CD4-positive, alpha-beta T cell treated with Interleukin-17A for 4 hours (primary cell): ENCODE measurements around the gene IL1A.

Source experiments
- DNase-seq: peaks from one replicate; pipeline ENCODE4 v3.0.0-alpha.2; 2020; ENCODE audit warnings: mixed read lengths

The IL1A gene

DNA sequence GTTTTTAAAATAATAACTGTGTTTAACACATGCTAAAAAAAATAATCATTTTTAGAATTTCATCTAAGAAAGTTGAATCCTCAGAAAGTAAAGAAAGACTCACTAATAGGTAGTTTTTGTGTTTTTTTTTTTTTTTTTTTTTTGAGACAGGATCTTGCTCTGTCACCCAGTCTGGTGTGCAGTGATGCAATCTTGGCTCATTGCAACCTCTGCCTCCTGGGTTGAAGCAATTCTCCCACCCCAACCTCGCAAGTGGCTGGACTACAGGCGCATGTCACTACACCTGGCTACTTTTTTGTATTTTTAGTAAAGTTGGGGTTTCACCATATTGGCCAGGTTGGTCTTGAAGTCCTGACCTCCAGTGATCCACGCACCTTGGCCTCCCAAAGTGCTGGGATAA lies 27.0 kb downstream of the IL1A start:
- DNase-seq: no peak

DNA sequence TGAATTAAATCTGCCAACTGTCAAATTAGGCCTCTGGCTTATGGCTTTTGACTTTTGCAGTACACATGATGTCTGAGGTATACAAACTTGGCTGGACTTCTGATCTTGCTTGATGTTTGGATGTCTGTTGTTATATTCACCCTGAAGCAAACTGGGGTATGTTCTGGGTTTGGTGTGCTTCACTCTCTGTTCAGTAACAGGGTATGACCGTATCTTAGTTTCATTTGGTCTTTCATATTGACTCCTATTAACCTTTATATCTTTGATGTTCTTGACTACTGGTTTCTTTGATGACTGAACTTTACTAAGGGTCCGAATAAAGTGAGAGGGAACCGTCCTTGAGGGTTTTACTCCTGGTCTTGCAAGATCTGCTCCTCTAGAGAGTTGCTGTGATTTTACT lies 28.1 kb downstream of the IL1A start:
- DNase-seq: no peak

DNA sequence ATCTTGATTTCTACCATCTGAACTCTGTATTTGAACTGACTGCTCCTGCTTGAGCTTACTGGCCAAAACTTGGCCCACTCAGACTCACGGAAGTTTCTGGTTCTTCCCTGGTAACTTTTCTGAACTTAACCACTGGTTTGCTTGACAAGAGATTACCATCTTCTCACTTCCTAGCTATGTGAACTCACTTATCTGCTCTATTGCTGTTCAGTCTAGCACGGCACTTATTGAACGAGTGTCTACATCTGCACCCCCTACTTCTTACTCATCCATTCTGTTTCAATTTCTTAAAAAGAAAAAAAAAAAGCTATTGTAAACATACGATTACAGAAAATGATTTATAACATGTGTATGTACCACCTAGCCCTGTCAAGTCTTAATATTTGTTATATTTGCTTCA lies 28.8 kb downstream of the IL1A start:
- no peak for DNase-seq

DNA sequence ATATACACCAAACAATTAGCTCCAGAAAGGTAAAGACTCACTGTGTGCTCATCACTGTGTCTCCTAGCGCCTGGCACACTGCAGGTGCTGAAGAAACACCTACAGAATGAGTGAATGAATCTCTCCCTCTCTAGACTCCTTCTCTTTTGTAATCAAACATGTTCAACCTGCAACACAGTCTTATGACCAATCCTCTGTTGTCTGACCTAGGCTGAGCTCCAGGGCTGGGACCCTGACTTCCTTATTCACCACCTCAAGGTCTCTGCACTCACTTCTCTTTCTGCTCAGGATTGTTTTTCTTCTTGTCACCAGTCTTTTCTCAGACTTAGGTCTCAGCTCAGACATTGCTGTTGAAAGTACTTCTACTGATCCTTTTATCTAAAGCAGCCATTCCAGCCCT lies 29.7 kb downstream of the IL1A start:
- DNase-seq: no peak

DNA sequence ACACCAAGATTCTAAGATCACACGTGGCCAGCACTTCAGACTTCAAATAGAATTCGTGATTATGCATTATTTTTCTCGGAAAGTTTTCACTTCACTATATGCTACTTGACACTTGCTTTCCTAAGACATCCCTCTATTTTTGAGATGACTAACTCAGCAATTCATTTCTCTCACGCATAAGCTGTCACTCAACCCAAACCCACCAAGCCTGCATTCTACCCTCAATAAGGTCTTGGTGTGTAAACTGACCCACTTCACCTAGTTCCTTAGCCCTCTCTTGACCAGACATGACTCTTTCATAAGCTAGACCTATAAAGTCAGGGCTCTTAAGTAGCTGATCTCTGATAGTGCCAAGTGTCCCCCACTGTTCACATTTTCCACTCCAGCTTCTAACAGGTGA lies 31.6 kb downstream of the IL1A start:
- no peak for DNase-seq

DNA sequence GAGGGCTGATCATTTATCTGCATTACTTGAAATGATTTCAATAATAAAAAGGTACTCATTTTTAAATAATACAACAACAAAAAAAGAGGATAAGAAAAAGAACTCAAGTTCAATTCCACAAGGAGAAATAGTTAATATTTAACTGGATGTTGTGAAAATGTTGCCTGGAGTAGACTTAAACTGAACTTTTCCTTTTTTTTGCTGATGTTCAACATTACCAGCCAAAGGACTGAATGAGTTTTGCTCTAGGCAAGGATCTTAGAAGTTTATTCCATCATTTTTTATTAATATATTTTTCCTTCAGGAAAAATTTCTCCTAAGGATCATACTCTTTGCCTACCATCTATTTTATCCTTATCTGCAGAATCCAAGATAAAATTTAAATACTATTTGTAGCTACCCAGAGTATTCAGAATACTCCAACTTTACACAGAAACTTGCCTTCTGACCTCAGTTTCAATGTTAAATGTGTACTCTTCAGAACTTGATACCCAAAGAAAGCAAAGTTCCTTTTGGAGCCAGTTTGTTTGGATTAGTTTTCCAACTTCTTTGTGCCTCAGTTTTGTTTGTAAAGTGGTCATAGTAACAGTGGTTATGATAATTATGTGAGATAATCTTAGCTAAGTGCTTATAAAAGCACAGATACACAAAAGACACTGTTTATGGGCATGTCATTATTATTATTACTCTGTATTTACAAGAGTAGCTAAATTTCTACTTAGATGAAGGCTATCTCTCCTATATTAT lies 32.7 kb downstream of the IL1A start:
- no peak for DNase-seq

DNA sequence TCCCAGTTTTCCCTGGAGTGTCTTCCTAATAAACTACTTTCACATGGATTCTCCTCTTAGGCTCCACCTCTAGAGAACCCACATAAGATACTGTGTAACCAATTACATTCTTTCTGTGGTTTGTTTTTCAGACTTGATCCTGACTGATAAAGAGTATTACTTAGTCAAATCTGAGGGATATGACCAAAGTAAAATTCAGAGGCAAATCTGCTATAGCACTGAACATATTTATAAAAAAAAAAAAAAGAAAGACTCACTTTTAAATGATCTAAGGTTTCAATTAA lies 33.8 kb downstream of the IL1A start:
- DNase-seq: no peak

DNA sequence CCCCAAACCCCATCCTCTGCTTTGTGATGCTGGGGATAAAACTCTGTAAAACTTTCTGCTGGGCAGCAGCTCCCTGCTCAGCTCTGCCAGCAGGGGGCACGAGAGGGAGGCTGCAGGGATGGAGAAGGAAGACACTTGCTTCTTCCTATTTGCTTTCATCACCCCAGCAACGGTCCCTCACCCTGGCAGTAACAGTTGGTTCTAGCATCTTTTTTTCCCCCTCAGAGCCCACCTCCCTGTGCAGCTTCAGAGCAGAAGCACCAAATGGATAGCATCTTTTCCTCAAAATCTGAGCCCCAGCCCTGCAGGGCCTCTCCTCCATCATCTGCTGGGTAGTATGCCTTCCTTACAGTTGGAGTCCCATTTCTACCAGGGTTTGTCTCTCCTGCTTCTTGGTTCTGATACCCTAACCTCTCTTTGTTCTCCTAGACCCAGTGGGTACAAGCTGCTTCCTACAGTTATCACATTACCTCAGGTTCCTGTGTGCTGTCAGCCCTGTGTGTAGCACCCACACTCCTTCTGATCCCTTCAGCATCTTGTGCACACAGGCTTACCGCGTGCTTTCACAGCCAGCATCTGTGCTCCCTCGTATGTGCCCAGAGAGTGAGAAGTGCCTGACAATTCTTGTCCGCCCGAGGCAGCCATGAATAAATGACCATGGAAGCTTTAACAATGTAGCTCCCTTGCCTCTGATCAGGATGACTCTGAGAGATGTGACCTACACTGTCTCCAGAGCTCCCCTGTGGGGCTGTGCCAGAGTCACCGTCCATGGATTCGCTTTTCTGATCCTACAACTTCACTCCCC lies 34.3 kb downstream of the IL1A start:
- peak; percentile 86 for DNase-seq

DNA sequence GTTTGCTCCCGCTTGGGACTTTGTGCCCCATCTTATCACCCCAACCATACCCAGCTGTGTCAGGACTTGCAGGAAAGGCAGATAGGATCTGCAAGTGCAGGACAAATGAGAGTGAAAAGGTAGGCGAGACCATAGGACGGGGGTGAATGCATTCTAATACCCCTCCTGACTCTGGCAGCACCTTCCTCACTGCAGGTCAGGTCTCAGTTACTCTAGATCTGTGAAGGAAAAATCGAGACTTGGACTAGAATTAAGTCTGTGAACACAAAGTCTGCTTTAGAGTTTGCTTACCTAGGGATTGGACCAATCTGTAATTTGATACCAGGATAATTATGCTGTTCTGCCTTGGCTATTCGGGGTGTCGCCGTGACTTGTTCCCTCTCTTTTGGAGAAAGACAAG lies 43.8 kb downstream of the IL1A start:
- DNase-seq: no peak

DNA sequence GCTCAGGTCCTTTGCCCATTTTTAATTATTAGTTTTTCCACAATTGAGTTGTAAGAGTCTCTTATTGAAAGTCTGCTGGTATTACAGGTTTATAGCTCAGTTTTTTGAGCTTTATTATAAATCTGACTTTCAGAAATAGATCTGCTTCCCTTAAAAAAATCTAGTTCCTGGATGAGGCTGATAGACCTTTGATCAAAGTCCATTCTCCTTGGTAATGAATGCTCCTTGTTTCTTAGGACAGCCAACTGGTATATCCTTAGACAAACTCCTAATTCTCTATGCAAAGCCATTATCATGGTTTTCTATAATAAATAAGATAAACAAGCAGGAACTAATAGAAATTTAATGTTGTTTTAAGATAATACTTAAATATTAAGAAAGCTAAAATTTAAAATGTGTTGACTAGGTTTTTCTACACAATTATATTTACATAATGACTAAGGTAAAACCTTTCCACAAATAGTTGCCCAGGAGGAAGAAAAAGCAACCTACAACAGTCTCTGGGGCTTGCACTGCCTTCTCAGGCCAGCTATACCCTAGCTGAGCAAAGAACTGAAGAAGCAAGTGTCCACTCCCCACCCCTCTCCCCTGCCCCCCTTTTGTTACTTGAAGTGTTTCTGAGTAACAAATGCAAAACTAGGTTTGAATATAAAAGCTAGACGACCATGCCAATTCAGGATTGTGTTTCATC lies 46.6 kb downstream of the IL1A start:
- DNase-seq: no peak

DNA sequence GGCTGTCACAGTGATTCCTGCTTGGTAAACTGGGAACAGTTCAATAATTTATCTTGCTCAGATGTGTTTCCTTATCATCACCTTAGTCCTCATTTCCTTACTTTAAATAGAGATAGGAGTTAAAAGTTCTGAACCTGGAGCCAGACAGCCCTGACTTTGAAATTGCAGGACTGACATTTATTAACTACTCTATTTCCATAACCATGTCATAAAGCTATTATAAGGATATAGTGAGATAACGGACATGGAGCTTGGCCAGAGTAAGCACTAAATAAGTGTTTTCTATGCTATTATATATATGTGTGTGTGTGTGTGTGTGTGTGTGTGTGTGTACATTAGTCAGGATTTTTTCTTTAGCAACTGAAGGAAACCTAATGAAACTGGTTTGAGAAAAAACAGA lies 50.4 kb downstream of the IL1A start:
- DNase-seq: no peak

DNA sequence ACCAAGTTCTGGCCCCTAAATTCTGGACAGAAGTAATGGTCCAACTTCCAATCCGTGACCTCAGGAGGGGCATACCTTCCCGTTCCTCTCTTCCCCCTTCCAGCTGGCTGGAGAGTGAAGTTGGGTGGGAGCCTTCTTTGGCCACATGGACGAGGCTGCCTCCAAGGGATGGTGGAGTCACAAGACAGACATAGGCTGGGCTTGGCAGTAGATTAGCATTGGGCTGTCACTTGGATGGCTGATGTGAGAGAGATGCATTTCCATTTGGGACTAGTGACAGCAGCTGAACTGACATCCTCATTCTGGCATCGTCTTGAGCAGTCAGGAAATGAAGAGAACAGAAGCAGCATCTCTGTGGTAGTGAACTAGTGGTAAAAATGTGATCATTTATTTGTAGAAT lies 50.8 kb downstream of the IL1A start:
- DNase-seq: no peak

DNA sequence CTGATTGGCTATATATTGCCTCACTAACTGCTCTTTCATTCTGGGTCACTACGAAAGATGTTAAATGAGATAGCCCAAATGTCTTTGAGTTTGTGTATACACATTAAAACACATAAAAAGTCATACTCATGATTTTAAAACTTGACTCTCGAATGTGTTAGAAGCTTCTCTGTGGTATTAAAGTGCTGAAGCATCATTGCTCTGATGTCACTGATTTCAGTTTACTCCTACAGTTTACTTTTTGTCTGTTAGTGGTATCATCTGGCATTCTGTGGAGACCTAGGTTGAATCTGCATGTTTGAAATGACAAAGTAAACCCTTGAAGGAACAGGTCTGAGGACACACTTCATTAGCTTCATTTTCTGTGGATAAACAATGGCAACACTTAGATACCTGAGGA lies 52.8 kb downstream of the IL1A start:
- no peak for DNase-seq

DNA sequence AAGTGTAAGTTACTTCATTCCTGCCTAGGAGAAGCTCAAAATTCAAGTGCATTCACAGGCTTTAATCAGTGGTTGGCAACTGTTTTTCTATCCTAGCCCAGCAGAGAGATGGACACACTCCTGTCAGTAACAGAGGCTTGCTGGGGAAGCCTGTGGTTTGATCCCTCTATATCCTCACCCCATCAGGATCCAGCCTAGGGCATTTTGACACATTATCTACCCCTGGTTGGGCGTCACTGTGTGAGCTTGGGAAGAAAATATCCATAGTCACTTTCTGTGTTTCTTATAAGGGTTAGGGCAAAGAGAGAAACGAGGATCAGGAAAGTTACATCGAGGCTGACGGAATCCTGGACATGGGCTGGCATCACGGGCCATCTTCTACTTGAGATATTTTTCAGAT lies 53.5 kb downstream of the IL1A start:
- DNase-seq: no peak

DNA sequence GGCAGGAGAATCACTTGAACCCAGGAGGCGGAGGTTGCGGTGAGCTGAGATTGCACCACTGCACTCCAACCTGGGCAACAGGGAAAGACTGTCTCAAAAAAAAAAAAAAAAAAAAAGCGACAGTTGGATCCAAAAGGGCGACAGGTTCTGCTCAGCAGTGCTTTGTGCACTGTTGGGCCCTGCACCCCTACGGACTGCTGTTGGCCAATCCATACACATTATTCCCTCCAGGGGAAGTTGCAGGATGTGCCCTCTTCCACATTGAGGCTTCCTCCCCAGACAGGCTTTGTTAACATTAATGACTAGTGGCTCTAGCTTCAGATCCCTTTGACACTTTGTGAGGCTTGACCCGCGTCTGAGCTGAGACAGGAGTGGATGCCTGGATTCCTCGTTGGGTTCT lies 54.1 kb downstream of the IL1A start:
- DNase-seq: no peak

DNA sequence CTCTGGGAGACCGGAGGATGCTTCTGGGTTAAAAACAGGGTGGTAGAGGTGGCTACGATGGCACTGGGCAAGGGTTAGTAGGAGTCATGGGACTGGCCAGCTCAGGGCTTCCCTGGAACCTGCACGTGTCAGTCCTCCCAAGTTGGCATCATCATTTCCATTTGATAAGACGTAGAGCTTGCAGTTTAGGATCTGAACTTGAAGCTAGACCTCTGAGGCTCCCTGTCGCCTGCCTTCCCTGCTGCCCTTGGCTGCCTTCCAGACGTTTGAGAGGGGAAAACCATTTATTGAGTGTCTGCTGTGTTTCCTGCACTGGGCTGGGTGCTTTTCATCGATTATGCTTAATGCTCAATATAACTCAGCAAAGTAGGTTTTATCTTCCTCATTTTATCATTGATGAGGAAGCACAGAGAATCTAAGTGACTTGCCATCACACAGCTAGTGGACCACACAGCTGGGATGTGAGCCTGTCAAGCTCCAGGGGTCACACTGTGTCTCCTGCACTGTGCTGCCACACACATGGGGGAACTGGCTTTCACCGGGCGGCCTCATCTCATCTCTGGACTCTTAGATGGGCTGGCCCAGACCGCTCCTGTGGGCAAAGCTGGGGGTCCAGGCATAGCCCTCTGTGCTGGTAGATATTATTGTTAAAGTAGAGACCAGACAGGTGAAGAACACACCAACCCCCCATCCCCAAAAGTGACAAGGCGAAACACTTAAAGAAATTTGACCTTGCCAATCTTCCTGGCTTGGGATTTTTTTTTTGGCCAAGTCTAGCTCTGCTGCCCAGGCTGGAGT lies 55.7 kb downstream of the IL1A start:
- no peak for DNase-seq

DNA sequence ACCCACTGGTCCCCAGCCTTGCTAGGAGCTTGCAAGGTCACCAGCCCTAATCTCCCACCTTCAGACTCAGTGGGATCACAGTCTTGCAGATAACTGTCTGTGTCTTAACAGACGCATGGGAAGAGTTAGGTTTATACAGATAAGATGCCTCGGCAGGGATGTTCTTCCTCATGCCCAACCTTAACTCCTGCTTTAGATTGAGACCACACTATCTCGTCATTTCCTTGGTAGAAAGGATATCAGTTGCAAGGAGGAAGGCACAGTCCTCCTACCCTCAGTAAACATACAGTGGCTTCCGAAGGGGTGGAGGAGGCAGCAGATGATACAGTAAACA lies 56.3 kb downstream of the IL1A start:
- no peak for DNase-seq

DNA sequence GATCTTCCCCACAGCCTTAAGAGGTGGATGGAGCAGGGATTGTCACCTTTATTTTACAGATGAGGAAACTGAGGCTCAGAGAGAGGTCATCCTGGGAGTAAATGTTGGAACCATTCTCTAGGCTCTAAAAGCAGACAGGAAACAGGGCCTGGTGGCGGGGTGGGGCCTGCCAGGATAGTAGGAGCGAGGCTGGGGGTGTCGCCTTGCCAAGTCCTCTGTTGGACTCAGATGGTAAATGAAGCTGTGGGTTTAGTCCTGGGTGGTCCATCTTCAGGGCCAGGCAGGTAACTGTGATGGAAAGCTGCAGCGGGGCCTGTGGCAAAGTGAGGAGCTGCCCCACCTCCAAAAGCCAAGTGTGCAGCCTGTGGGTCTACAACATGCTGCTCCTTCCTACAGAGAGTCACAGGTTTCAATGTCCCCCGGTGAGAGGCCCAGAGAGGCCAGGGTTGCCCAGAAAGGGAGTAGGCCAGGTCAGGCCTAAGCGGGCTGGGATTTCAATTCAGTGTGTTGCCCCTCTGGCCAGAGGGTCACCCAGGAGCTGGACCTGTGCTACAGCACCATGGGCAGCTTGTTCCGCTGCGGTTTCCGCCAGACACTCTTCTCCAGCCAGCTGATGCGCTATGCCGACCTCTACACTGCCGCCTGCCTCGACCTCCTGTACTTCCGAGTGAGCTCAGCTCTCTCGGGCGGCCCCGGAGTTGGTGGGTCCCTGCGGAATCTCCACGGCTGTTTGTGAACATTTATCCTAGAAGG lies 56.8 kb downstream of the IL1A start:
- no peak for DNase-seq

DNA sequence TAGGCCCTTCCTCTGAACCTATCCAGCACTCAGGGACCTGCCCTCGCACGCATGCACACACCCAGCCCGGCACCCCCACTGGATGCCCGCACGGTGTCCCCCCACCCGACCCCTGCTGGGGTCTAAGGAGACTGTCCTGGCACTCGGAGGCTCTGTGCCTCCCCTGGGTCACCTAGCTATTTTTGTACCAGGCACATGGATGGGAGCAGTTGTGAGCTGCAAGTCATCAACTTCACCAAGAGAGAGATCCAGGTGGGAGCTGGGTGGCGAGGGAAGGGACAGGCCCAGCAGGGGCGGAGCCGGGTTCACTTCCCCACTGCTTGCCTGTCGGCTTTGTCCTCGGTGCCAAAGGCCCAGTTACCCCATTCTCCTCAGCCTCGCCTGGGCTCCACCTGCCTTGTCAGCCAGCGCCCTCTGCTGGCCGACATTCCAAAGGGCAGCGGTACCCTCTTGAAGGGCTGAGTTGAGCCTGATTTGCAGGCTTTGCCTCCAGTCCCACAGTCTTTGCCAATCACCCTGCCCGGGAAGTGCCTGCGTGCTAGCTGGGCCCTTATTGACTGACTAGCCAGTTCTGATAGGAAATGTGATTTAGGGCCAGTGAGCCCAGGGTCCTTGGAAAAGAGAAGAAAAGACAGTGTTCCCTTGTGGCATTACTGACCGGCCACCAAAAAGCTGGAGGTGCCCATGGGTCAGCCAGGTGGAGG lies 57.7 kb downstream of the IL1A start:
- DNase-seq: peak; percentile 90

DNA sequence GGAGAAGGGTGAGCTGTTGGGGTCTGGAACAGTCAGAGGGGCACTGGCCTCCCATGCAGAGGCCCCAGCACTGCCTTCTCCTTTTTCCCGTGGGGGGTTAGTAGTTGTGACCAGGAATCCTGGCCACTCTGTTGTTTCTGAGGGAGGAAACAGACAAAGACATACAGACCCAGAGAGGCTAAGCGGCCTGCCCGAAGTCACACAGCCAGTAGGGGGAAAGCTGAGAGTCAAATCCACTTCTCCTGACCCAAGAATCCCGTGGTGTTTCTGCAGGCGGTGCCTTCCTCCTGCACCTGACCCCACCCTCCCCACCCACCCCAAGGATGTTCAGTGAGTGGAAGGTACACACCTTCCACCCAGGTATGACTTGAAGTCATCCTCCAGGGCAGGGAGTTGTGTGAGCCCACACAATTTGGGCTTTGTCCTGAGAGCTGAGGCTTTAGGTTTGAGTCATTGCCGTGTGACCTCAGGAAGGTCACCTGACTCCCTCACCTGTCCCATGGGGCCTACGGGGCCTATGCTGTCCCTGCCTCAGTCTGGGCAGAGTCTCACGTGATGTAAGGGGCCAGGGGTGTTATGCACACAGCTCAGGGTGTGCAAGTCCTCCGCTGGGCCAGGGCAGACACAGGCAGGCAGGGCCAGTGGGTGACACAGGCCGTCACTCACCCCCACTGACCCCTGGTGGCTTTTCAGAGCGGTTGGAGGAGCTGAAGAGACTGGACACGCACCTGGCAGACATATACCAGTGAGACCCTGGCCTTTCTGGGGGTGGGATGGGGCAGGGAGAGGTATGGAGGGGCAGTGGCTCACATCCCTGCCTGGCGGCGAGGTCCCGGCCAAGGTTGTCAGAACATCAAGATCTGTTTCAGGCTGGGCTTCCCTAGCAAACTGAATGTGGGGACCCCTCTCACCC lies 58.5 kb downstream of the IL1A start:
- no peak for DNase-seq
